HTERT RPE-1 (cell line): ENCODE data around the gene EFNA4.

Experiments
- in situ Hi-C: fragments of 300-500 bp; cut with MboI; formaldehyde crosslinking; loops from 4 replicates; pipeline ENCODE4 v1.14.3; 2020; ENCODE audit warnings: low sequenced_read_pairs

The EFNA4 gene, protein sequence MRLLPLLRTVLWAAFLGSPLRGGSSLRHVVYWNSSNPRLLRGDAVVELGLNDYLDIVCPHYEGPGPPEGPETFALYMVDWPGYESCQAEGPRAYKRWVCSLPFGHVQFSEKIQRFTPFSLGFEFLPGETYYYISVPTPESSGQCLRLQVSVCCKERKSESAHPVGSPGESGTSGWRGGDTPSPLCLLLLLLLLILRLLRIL

DNA sequence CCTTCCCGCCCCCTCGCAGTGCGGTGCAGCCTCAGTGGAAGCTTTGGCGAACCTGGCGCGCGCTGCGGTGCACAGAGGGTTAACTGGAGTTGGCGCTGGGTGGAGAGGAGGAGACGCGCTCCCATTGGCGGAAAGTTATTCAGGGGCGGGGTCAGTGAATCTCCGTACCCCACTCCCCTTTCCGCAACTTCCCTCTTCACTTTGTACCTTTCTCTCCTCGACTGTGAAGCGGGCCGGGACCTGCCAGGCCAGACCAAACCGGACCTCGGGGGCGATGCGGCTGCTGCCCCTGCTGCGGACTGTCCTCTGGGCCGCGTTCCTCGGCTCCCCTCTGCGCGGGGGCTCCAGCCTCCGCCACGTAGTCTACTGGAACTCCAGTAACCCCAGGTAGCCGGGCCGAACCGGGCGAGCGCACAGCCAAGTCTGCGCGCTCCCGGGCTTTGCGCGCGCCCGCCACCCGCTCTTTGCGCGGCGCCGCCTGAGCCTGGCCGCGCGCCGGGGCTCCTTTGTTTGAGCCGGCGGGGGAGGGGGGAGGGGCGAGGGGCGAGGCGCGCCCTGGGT, at the start of gene EFNA4:
Gene EFNA4, plus strand, starts transcription at position 191 of the 561 bp plus-strand sequence. Its CDS starts 84 bp downstream, at position 275.
- in situ Hi-C loops = no loop called here

DNA sequence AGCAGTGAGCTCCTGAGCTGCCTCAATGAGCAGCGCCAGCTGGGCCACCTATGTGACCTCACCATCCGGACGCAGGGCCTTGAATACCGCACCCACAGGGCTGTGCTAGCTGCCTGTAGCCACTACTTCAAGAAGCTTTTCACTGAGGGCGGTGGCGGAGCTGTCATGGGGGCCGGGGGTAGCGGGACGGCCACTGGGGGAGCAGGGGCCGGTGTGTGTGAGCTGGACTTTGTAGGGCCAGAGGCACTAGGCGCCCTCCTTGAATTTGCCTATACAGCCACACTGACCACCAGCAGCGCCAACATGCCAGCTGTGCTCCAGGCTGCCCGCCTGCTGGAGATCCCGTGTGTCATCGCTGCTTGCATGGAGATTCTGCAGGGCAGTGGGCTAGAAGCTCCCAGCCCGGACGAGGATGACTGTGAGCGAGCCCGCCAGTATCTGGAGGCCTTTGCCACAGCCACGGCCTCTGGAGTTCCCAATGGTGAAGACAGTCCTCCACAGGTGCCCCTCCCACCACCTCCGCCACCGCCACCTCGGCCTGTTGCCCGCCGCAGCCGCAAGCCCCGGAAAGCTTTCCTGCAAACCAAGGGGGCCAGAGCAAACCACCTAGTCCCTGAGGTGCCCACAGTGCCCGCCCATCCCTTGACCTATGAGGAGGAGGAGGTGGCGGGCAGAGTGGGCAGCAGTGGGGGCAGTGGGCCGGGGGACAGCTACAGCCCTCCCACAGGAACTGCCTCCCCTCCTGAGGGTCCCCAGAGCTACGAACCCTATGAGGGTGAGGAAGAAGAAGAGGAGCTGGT, 48.6 kb upstream of the EFNA4 start:
- in situ Hi-C loops = no loop called here

DNA sequence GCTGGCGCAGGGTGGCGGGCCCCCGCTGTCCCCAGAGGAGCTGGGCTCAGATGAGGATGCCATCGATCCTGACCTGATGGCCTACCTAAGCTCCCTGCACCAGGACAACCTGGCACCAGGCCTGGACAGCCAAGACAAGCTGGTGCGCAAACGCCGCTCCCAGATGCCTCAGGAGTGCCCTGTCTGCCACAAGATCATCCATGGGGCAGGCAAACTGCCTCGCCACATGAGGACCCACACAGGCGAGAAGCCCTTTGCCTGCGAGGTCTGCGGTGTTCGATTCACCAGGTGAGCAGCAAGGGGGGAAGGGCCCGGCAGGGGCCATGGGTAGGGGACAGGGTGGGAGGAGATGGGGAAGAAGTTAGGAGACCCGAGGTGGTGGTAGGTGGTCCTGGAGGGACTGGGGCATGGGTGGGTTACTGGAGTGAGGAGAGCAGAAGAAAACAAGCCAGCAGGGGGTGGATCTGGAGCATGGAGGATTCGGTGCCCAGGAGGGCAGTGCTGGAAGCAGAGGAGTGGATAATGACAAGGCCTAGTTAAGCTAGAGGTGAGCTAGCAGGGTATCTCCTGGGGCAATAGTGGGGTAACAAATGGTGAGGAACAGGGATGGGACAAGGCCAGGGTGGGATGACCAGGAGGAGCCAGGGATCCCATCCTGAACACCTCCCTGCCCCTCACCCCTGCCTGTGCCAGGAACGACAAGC, 47.9 kb upstream of the EFNA4 start:
- in situ Hi-C loops = no loop called here

- in situ Hi-C loops = no loop called here
These were observed 47.2 kb upstream of the EFNA4 start for GRCh38 chr1:155016231-155016831.

DNA sequence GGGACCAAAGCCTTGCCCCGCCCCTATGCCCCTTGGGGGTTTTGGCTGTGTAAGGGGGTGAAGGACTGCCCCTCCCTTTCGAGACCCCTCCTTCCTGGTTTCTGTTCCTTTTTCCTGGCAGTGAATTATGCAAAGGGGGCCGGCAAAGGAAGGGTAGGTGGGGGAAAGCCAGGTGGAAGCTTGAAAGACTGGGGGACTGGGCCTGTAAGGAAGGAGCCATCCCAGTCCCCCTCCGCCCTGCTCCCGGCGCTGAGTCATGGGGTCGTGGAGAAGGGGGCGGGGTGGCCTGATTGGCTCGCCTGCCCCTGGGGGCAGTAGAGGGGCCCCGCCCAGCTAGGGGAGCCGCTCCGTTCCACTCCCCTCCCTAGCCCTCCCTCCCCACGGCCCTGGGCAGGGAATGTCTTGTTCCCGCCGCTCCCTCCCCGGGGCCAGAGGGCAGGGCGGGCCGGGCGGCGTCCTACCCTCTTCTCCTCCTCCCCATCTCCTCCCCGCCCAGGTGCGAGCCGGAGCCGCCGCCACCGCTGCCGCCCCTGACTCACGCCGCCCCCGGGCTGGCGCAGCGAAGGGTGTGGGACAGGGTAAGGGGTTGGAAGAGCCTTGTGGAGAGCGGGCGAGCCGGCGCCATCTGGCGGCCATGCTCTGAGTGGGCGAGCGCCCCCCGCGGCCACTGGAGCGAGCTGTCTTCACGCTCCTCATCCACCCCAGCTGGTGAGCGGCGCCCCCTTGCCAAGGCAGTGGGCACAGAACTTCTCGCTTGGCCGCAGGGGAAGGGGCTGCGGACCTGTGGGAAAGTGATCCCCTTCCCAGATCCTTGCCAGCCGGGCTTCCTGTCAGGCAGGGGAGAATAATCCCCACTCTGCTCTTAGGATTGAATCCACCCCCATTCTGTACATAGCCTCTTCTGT, 46.2 kb upstream of the EFNA4 start:
- in situ Hi-C loops = no loop called here

DNA sequence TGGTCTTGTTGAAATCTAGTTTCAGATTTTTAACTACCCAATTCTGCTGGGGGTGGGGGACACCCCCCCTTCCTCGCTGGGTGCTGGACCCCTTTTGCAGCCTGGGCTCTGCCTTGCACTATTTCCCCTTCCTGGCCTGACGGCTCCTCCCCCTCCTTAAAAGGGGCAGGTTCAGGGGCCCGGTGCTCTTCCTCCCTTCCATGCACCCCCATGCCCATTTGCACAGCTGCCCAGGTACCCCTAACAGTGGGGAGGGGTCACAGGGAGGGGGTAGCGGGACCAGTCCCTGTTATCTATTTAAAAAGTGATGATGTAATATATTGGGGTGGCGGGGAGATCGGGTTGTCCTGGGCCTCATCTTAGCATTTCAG, 45.6 kb upstream of the EFNA4 start:
- in situ Hi-C loops = no loop called here

- in situ Hi-C loops = no loop called here
These were observed 44.8 kb upstream of the EFNA4 start for GRCh38 chr1:155018617-155019348.

DNA sequence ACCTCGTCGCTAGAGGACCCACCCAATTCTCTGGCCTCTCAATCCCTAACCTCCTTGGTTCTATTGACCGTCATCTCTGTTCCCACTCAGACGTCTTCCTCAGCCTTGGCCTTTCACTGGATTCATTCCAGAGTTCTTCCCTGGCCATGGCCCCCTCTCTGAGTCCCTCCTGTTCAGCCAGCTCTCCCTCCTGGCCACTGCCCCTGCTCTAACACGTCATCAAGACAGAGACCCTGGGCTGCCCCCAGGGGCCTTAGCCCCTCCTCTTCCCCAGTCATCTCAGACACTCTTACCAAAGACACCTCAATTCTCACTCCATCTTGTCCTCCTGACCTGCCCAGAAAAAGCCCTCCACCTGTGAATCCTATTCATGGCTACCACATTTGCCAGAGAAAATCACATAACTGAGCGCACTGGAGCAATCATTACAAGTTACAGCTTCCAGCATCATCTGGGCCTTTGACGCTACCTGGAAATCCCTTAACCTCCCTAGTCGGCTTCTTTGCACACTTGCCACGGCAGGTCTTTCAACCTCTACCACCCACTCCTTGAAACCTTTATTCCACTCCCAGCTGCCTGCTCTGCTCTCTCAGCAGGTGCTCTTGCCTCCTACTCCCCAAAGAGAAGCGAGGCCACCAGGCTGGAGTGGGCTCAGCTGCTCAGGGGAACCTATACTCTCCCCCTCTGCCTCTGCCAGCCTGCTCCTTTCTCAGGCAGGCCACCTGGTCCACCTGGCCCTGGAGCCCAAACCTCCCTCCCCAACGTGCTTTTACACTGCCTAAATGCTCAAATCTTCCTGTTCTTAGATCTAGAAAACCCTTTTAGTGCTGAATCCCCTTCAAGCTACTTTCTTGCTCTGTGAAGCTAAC, 43.9 kb upstream of the EFNA4 start:
- in situ Hi-C loops = no loop called here

GRCh38 chr1:155022136-155022926, 41.2 kb upstream of the EFNA4 start:
- in situ Hi-C loops = no loop called here

- in situ Hi-C loops = no loop called here
These were observed 40.7 kb upstream of the EFNA4 start for GRCh38 chr1:155022927-155023236.

- in situ Hi-C loops = no loop called here
These were observed 39.9 kb upstream of the EFNA4 start for GRCh38 chr1:155023627-155024026.

DNA sequence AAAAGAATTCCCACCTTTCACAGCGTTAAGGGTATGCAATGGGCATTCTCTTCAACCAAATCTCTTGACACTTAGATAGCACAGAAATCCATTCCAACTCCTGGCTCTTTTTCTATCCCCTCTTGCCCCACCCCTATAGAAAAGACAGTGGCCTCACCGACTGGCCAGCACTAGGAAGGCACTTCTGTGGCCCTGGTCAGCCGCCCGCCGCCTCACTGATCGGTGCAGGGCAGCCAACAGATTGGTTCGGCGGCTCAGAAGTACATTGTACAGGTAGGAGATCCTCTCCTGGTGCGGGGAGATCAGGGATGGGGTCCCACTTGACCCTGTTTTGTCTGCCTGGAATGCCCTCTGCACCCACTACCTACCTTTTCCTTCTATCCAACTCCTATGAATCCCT, 39.2 kb upstream of the EFNA4 start:
- in situ Hi-C loops = no loop called here

DNA sequence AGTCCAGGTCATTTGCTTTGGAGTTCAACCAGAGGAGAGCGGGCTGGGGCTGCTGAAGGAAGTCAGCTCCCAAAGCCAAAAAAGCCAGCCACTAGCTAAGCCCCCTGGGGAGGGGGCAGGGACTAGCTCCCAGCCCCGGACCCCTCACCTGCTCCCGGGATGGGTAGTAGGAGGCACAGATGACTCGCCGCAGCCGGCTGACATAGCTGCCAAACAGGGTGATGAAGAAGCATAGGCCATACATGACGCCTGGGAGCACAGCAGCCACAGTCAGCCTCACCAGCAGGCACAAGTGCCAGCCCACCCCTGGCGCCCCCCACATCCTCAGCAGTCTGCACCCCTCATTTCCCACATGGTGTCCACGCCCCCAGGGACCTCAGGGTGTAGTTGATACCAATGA, 37.4 kb upstream of the EFNA4 start:
- in situ Hi-C loops = no loop called here

GRCh38 chr1:155026588-155026987, 37.0 kb upstream of the EFNA4 start:
- in situ Hi-C loops = no loop called here

DNA sequence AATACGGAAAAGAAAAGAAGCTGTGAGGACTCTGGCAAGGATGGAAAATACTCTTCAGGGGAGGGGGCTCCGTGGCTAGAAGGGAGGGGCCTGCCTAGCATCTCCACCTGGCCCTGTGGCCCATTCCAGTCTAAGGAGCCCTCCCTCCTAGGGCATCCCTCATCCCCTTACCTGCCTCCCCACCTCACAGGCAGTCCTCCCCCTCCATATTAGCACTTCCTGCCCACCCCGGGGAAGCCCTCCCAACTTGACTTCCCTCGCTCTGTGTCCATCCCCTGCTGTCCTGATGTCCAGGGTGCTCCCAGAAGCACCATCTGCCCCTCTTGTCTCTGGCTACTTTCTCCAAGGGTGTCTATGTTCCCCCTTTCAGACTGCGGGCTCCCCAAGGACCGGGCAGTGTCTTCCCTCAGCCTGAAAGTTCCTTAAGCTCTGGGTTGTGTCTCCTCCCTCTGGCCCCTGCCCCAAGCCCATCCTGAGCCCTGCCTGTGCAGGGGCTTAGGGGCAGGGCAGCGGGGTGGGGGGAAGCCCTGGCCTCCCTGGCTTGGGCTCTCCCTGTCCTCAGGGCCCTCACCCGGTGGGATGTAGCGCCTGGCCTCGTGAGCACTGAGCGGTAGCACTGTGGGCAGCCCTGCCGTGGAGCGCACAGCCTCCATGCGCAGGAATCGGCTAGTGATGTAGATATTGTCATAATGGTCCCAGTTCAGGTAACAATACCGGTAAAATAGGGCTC, 33.9 kb upstream of the EFNA4 start:
- in situ Hi-C loops = no loop called here

DNA sequence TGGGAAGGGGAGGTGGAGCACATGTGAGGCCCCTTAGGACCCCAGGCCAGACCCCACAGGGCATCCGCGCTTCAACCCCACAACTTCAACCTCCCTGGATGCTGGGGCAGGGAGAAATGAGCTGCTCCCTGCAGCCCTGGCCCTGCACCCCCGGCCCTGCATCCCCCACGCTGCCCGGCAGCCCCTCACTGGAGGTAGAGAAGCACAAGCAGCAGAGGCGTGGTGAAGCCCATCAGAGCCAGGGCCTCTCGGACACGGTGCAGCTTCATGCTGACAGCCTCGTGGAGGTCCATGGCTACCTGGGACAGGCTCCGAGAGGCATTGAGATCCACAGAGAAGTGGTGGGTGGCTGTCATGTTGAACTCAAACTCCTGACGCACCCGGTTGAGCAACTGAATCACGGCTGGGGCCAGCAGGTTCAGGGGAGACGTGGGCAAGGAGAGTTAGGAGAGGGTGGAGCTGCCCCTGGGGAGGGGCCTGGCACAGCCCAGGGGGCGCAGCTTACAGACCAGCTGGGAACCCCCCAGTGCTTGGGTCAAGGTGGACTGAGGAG, 33.2 kb upstream of the EFNA4 start:
- in situ Hi-C loops = no loop called here

DNA sequence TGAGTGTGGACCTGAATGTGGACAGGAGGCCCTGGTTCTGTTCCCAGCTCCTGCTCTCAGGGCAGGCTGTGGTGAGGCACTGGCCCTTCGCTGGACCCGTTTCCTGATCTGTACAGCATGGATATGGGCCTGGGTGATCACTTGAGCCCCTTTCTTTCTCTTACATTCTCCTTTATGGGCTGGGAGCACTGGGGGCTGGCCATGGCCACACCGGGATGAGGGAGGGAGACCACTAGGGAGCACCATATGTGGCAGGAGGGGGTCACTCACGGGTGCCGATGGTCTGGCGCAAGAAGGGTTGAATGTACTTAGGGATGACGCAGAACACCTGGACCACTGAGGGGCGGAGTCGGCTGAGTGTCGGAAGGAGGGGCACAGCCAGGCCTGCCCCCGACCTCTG, 32.6 kb upstream of the EFNA4 start:
- in situ Hi-C loops = no loop called here
